WTC11 (cell line): ENCODE data around the gene RUVBL1. TPM values are rescaled to one million over a fixed set of nuclear protein-coding genes. Genes with fewer than 3 reads are reported as not detected.

Experiments
- ATAC-seq: fragments of 200-7000 bp; cut with Tn5 transposase; 2 replicates; pipeline ENCODE4 v1.10.0; 2021; ENCODE audit warnings: mild to moderate bottlenecking, moderate library complexity
- CTCF ChIA-PET: fragments of 300-600 bp; sonication (Branson Sonifier 250); formaldehyde crosslinking; loops from one replicate; lab custom pipeline; 2021; ENCODE audit warnings: antibody characterized with exemption; lab: Charles Lee
- POLR2A ChIA-PET: fragments of 350-600 bp; sonication (Branson Sonifier 250); formaldehyde crosslinking; loops from one replicate; lab custom pipeline; 2021; ENCODE audit warnings: antibody characterized with exemption; lab: Charles Lee
- DNase-seq: peaks from one replicate; pipeline ENCODE4 v3.0.0; 2021; ENCODE audit warnings: low spot score
- H3K27ac Mint-ChIP-seq: 2 replicates; pipeline ENCODE4 v1.8.0; 2021; ENCODE audit warnings: mixed read lengths
- H3K27me3 Mint-ChIP-seq: 2 replicates; pipeline ENCODE4 v1.8.0; 2021; ENCODE audit warnings: low read depth, mild to moderate bottlenecking, moderate library complexity, mixed read lengths
- H3K36me3 Mint-ChIP-seq: 2 replicates; pipeline ENCODE4 v1.8.0; 2021; ENCODE audit warnings: mixed read lengths
- H3K4me1 Mint-ChIP-seq: 2 replicates; pipeline ENCODE4 v1.8.0; 2022; ENCODE audit warnings: mixed read lengths
- H3K4me3 Mint-ChIP-seq: 2 replicates; pipeline ENCODE4 v1.8.0; 2021; ENCODE audit warnings: mild to moderate bottlenecking, moderate library complexity, mixed read lengths
- H3K9me3 Mint-ChIP-seq: 2 replicates; pipeline ENCODE4 v1.8.0; 2021; ENCODE audit warnings: mixed read lengths
- ESRRA ChIP-seq: sonication (generic); formaldehyde crosslinking; IDR thresholded peaks from 2 replicates; pipeline ENCODE4 v1.8.1; 2022; ENCODE audit warnings: mild to moderate bottlenecking, missing genetic modification reagents, borderline replicate concordance
- FOXP1 ChIP-seq: sonication (generic); formaldehyde crosslinking; IDR thresholded peaks from 2 replicates; pipeline ENCODE4 v1.8.0; 2022; ENCODE audit warnings: missing genetic modification reagents, mild to moderate bottlenecking, moderate library complexity, borderline replicate concordance
- GABPB1 ChIP-seq: sonication (generic); formaldehyde crosslinking; IDR thresholded peaks from 2 replicates; pipeline ENCODE4 v1.8.1; 2023; ENCODE audit warnings: mild to moderate bottlenecking, missing genetic modification reagents
- HMGA2 ChIP-seq: fragments of 250-450 bp; sonication (Bioruptor Pico); IDR thresholded peaks from 2 replicates; pipeline ENCODE4 v1.4.0; 2021; ENCODE audit warnings: mild to moderate bottlenecking, moderate library complexity
- JAZF1 ChIP-seq: fragments of 250-450 bp; sonication (Bioruptor Pico); IDR thresholded peaks from 2 replicates; pipeline ENCODE4 v1.9.0; 2021; ENCODE audit warnings: moderate library complexity, mild to moderate bottlenecking, inconsistent platforms
- ZNF232 ChIP-seq: sonication (generic); formaldehyde crosslinking; IDR thresholded peaks from 2 replicates; pipeline ENCODE4 v1.8.0; 2022; ENCODE audit warnings: mild to moderate bottlenecking, missing genetic modification reagents
- total RNA-seq: library from RNA; stranded (reverse); gene quantifications from 3 replicates; pipeline ENCODE4 v1.2.3, GENCODE V29; 2021
- TF ChIP-seq, protein P1 (sequence below): fragments of 250-450 bp; sonication (Bioruptor Pico); conservative IDR thresholded peaks from 2 replicates; pipeline ENCODE4 v1.9.0; 2021; ENCODE audit warnings: mild to moderate bottlenecking
- TF ChIP-seq, protein P2 (sequence below): sonication (generic); formaldehyde crosslinking; IDR thresholded peaks from 2 replicates; pipeline ENCODE4 v1.8.0; 2022; ENCODE audit warnings: missing genetic modification reagents
- TF ChIP-seq, protein P3 (sequence below): sonication (generic); formaldehyde crosslinking; IDR thresholded peaks from 2 replicates; pipeline ENCODE4 v1.8.0; 2023; ENCODE audit warnings: missing genetic modification reagents, mild to moderate bottlenecking, borderline replicate concordance
- TF ChIP-seq, protein P4 (sequence below): fragments of 200-600 bp; IDR thresholded peaks from 2 replicates; pipeline ENCODE4 v1.8.0; 2022; ENCODE audit warnings: antibody characterized with exemption
- TF ChIP-seq, protein P5 (sequence below): sonication (generic); formaldehyde crosslinking; IDR thresholded peaks from 2 replicates; pipeline ENCODE4 v1.8.0; 2022; ENCODE audit warnings: mild to moderate bottlenecking, missing genetic modification reagents

RUVBL1 gene
- total RNA-seq, 1 experiment from 2014 or later: 118 TPM

DNA sequence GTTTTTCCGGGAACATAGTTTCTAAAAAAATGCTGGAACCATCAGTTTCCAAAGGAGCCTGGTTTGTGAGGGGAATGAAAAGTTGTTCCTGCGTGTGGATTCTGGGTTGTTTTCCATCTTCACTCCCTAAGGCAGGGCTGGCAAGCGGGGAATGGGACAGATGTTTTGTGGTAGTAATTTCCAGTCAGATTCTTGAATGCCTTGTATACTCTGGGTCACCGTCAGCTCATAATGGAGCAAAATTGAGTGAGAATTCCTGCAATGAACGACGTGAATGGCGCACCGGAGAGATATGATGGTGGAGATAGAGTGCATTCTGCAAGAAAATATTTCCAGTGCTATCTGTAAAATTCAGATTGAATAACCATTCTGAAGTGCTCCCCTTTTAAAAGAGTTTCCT lies 49.6 kb upstream of the RUVBL1 start:
- no peak overlapping the region for H3K4me3 Mint-ChIP-seq
- TF ChIP-seq, protein P1, sequence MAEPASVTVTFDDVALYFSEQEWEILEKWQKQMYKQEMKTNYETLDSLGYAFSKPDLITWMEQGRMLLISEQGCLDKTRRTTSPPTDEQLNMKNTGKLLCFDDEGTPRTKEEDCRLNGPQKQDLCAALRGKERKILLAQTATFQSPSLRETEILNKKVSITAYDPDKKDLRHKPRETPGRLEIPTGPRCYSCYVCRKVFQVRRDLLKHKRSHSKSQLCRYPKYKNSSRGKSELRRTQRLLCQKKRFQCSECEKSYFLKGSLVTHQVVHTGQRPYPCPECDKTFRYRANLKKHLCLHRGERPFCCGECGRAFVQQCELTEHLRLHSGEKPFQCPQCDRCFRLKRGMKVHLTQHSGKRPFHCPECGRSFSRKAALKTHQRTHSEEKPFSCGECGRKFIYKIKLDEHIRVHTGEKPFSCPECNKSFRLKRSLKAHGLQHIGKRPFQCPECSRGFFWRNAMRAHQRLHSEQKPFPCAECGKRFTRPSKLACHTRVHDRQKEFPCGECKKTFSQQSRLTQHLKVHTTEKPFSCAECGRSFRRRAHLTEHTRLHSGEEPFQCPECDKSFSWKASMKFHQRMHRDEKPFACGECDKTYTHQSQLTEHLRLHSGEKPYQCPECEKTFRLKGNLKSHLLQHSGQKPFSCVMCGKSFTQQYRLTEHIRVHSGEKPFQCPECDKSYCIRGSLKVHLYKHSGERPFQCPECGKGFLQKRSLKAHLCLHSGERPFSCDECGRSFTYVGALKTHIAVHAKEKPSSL (CRISPR knock-in tag): no peak
- no peak for TF ChIP-seq HMGA2 (CRISPR knock-in tag)
- TF ChIP-seq ESRRA (CRISPR knock-in tag): no peak
- no peak for TF ChIP-seq JAZF1
- TF ChIP-seq FOXP1 (CRISPR knock-in tag): no peak
- TF ChIP-seq, protein P2, sequence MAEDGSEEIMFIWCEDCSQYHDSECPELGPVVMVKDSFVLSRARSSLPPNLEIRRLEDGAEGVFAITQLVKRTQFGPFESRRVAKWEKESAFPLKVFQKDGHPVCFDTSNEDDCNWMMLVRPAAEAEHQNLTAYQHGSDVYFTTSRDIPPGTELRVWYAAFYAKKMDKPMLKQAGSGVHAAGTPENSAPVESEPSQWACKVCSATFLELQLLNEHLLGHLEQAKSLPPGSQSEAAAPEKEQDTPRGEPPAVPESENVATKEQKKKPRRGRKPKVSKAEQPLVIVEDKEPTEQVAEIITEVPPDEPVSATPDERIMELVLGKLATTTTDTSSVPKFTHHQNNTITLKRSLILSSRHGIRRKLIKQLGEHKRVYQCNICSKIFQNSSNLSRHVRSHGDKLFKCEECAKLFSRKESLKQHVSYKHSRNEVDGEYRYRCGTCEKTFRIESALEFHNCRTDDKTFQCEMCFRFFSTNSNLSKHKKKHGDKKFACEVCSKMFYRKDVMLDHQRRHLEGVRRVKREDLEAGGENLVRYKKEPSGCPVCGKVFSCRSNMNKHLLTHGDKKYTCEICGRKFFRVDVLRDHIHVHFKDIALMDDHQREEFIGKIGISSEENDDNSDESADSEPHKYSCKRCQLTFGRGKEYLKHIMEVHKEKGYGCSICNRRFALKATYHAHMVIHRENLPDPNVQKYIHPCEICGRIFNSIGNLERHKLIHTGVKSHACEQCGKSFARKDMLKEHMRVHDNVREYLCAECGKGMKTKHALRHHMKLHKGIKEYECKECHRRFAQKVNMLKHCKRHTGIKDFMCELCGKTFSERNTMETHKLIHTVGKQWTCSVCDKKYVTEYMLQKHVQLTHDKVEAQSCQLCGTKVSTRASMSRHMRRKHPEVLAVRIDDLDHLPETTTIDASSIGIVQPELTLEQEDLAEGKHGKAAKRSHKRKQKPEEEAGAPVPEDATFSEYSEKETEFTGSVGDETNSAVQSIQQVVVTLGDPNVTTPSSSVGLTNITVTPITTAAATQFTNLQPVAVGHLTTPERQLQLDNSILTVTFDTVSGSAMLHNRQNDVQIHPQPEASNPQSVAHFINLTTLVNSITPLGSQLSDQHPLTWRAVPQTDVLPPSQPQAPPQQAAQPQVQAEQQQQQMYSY: no peak
- TF ChIP-seq, protein P3, sequence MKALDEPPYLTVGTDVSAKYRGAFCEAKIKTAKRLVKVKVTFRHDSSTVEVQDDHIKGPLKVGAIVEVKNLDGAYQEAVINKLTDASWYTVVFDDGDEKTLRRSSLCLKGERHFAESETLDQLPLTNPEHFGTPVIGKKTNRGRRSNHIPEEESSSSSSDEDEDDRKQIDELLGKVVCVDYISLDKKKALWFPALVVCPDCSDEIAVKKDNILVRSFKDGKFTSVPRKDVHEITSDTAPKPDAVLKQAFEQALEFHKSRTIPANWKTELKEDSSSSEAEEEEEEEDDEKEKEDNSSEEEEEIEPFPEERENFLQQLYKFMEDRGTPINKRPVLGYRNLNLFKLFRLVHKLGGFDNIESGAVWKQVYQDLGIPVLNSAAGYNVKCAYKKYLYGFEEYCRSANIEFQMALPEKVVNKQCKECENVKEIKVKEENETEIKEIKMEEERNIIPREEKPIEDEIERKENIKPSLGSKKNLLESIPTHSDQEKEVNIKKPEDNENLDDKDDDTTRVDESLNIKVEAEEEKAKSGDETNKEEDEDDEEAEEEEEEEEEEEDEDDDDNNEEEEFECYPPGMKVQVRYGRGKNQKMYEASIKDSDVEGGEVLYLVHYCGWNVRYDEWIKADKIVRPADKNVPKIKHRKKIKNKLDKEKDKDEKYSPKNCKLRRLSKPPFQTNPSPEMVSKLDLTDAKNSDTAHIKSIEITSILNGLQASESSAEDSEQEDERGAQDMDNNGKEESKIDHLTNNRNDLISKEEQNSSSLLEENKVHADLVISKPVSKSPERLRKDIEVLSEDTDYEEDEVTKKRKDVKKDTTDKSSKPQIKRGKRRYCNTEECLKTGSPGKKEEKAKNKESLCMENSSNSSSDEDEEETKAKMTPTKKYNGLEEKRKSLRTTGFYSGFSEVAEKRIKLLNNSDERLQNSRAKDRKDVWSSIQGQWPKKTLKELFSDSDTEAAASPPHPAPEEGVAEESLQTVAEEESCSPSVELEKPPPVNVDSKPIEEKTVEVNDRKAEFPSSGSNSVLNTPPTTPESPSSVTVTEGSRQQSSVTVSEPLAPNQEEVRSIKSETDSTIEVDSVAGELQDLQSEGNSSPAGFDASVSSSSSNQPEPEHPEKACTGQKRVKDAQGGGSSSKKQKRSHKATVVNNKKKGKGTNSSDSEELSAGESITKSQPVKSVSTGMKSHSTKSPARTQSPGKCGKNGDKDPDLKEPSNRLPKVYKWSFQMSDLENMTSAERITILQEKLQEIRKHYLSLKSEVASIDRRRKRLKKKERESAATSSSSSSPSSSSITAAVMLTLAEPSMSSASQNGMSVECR (CRISPR knock-in tag): no peak
- TF ChIP-seq ZNF232 (CRISPR knock-in tag): no peak
- no peak for DNase-seq
- ChIA-PET POLR2A (no interaction called here), CTCF (interaction anchor here (0.7 to 2.1 kb wide), 5 partner anchors 50 to 435 kb away, joined by 3 to 9 read pairs (median 5); partner anchors contain the start of gene RUVBL1)
- no peak overlapping the region for H3K27ac Mint-ChIP-seq
- ATAC-seq: no peak
- no peaks in the 10 kb centered on the region for H3K27me3 Mint-ChIP-seq
- H3K9me3 Mint-ChIP-seq: no peaks in the 10 kb centered on the region
- no peaks in the 10 kb centered on the region for H3K36me3 Mint-ChIP-seq
- H3K4me1 Mint-ChIP-seq: peaks cover 37% of the 10 kb centered on the region

DNA sequence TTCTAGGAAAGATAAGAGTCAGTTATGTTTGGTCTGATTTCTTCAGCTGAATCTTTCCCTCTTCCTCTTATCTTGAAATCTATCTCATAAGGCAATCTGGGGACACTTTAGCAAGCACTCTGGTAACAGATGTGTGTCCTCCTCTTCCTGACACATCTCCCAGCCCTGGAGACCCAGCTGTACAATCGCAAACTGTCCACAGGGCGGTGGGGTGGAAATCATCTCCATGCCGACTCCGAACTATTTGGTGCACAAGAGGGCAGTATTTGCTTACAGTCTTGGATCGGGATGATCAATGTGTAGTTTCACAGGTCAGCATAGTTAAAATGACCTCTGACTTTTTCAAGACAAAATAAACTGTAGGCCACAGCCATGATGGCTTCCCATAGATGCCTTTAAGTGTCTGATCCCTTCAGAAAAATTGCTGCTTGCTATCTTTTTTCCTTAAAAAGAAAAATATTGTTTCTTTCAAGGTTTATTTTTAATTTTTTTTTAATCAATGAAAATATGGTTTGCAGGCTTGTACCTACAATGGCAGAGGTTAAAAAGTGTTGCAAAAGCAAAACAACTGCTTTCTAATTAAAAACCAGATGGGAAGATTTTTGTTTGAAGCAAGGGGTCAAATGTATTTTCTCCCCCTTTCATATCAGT lies 47.4 kb upstream of the RUVBL1 start:
- TF ChIP-seq GABPB1 (CRISPR knock-in tag): 0 out of 2 replicates have a peak, but pooled peaks have one; percentile 34
- TF ChIP-seq, protein P4, sequence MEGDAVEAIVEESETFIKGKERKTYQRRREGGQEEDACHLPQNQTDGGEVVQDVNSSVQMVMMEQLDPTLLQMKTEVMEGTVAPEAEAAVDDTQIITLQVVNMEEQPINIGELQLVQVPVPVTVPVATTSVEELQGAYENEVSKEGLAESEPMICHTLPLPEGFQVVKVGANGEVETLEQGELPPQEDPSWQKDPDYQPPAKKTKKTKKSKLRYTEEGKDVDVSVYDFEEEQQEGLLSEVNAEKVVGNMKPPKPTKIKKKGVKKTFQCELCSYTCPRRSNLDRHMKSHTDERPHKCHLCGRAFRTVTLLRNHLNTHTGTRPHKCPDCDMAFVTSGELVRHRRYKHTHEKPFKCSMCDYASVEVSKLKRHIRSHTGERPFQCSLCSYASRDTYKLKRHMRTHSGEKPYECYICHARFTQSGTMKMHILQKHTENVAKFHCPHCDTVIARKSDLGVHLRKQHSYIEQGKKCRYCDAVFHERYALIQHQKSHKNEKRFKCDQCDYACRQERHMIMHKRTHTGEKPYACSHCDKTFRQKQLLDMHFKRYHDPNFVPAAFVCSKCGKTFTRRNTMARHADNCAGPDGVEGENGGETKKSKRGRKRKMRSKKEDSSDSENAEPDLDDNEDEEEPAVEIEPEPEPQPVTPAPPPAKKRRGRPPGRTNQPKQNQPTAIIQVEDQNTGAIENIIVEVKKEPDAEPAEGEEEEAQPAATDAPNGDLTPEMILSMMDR: peak; percentile 27; the same call in 1 of the 2 replicates
- TF ChIP-seq, protein P5, sequence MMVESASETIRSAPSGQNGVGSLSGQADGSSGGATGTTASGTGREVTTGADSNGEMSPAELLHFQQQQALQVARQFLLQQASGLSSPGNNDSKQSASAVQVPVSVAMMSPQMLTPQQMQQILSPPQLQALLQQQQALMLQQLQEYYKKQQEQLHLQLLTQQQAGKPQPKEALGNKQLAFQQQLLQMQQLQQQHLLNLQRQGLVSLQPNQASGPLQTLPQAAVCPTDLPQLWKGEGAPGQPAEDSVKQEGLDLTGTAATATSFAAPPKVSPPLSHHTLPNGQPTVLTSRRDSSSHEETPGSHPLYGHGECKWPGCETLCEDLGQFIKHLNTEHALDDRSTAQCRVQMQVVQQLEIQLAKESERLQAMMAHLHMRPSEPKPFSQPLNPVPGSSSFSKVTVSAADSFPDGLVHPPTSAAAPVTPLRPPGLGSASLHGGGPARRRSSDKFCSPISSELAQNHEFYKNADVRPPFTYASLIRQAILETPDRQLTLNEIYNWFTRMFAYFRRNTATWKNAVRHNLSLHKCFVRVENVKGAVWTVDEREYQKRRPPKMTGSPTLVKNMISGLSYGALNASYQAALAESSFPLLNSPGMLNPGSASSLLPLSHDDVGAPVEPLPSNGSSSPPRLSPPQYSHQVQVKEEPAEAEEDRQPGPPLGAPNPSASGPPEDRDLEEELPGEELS (CRISPR knock-in tag): no peak
- Mint-ChIP-seq H3K36me3 (no peaks in the 10 kb centered on the region), H3K27me3 (no peaks in the 10 kb centered on the region), H3K4me3 (no peak overlapping the region), H3K4me1 (peaks cover 43% of the 10 kb centered on the region), H3K27ac (0 out of 2 replicates have a peak overlapping the region, but pooled peaks have one; percentile 66), H3K9me3 (no peaks in the 10 kb centered on the region)
- ATAC-seq (peak; percentile 64), DNase-seq (peak; percentile 47)
- CTCF ChIA-PET: interaction anchor here (0.5 to 1.3 kb wide), 8 partner anchors 8 to 319 kb away, joined by 3 to 5 read pairs (median 4); partner anchors contain the start of gene EEFSEC
- POLR2A ChIA-PET: no interaction called here
